Nephron progenitor cell (in vitro differentiated cells): ENCODE measurements around the gene EIF2B5.
A peak's percentile ranks its signal among the peaks of the same experiment; 100 is the strongest.

Source experiments
- DNase-seq: peaks from one replicate; pipeline ENCODE4 v3.0.0; 2021
- H3K27ac Mint-ChIP-seq: 2 replicates; pipeline ENCODE4 v1.8.0; 2021; ENCODE audit warnings: mild to moderate bottlenecking, moderate library complexity, mixed read lengths
- H3K27me3 Mint-ChIP-seq: 2 replicates; pipeline ENCODE4 v1.8.0; 2021; ENCODE audit warnings: mild to moderate bottlenecking, low read depth, mixed read lengths; ENCODE audit not compliant: poor library complexity
- H3K36me3 Mint-ChIP-seq: 2 replicates; pipeline ENCODE4 v1.8.0; 2021; ENCODE audit warnings: low read depth, mixed read lengths
- H3K4me1 Mint-ChIP-seq: 2 replicates; pipeline ENCODE4 v1.8.0; 2021; ENCODE audit warnings: mixed read lengths
- H3K4me3 Mint-ChIP-seq: 2 replicates; pipeline ENCODE4 v1.8.0; 2021; ENCODE audit warnings: mild to moderate bottlenecking, moderate library complexity, mixed read lengths
- H3K9me3 Mint-ChIP-seq: 2 replicates; pipeline ENCODE4 v1.8.0; 2021; ENCODE audit warnings: mild to moderate bottlenecking, moderate library complexity, mixed read lengths
- TF ChIP-seq, protein P1 (sequence below): fragments of 200-600 bp; sonication (generic); IDR thresholded peaks from 2 replicates; pipeline ENCODE4 v1.5.0; 2021; ENCODE audit warnings: antibody characterized with exemption

The EIF2B5 gene

DNA sequence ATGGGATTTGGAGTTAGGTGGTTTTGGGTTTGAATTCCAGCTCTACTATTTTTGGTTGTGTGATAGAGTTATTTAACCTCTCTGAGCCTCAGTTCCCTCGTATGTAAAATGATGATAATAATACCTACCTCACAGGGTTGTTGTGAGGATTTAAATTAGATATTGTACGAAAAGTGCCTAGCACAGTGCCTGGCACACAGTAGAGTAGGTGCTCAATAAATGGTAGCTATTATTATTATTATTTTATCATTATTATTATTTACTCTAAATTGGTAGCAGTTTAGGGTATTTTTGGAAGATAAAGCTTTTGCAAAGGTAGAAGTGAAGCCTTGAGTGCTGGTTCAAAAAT lies 38.2 kb downstream of the EIF2B5 start:
- TF ChIP-seq, protein P1, sequence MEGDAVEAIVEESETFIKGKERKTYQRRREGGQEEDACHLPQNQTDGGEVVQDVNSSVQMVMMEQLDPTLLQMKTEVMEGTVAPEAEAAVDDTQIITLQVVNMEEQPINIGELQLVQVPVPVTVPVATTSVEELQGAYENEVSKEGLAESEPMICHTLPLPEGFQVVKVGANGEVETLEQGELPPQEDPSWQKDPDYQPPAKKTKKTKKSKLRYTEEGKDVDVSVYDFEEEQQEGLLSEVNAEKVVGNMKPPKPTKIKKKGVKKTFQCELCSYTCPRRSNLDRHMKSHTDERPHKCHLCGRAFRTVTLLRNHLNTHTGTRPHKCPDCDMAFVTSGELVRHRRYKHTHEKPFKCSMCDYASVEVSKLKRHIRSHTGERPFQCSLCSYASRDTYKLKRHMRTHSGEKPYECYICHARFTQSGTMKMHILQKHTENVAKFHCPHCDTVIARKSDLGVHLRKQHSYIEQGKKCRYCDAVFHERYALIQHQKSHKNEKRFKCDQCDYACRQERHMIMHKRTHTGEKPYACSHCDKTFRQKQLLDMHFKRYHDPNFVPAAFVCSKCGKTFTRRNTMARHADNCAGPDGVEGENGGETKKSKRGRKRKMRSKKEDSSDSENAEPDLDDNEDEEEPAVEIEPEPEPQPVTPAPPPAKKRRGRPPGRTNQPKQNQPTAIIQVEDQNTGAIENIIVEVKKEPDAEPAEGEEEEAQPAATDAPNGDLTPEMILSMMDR, result no peak
- H3K27ac Mint-ChIP-seq, result peak overlapping the region; percentile 51
- no peaks in the 10 kb centered on the region for H3K9me3 Mint-ChIP-seq
- peaks cover 4% of the 10 kb centered on the region for H3K27me3 Mint-ChIP-seq
- H3K4me3 Mint-ChIP-seq, result no peak overlapping the region
- peaks cover 46% of the 10 kb centered on the region for H3K4me1 Mint-ChIP-seq
- DNase-seq, result no peak
- peaks cover 35% of the 10 kb centered on the region for H3K36me3 Mint-ChIP-seq

DNA sequence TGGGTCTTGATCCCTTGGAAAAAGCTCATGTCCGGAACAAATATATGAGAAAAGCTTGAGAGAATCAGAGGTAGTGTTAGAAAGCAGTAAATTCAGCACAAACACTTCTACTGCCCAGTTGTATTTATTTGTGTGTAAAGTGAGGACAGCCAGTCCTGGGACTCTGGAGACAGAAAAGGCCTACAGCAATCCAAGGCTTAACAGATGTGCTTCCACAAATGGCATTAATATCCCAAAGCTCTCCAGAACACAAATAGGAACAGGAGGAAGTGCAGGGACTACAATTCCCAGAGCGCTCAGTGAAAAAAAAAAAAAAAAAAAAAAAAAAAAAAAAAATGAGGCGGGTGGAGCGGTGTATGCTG lies 39.1 kb downstream of the EIF2B5 start:
- Mint-ChIP-seq H3K27ac (no peak overlapping the region), H3K4me3 (peak overlapping the region; percentile 99), H3K4me1 (peaks cover 47% of the 10 kb centered on the region), H3K27me3 (peaks cover 4% of the 10 kb centered on the region), H3K36me3 (peaks cover 38% of the 10 kb centered on the region), H3K9me3 (no peaks in the 10 kb centered on the region)
- no peak for DNase-seq
- TF ChIP-seq, protein P1, result no peak

DNA sequence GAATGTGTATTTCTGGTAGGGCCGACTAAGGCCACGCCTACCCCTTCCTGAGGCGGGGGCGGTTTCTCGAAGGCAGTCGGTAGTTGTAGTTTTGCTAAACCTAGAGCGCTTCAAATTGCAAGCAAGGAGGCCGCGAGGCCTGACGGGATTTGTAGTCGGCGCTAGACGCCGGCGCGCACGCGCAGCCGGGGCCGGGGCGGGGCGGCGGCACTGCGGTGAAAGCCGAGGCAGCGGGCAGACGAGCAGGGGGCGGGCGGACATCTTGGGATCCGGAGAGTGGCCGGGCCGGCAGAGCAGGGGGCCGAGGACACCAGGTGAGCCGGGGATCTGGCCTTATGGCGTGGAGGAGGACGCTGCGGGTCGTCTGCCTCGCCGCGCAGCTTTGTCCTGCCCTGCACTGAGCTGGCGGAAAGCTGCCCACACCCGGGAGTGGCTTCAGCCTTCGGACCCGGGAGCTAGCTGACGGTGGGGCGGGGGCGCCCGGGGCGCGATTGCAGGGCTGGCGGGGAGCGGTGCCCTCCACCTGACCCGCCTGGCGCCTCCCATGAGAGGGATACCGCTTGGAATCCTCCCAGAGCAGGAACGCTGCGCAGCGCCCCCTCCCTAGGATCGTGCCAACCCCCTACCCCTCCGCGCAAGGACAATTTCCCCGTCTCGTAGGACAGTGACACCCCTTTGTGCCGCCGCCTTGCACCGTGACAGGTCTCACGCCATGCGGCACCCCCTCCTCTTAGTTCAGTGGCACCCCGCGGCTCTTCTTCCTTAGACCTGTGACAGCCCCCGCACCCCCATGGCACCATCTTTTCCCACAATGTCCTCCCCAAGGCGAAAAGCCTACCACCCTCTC lies 39.7 kb downstream of the EIF2B5 start, which contains the start of gene AP2M1:
TSS of gene AP2M1 (plus strand) at position 210 of the 847 bp plus-strand sequence. CDS start 2,139 bp downstream, outside the sequence.
- H3K36me3 Mint-ChIP-seq, result peaks cover 42% of the 10 kb centered on the region
- peaks cover 47% of the 10 kb centered on the region for H3K4me1 Mint-ChIP-seq
- peaks cover 4% of the 10 kb centered on the region for H3K27me3 Mint-ChIP-seq
- DNase-seq, result peak; percentile 98
- peak within 1 kb of the TSS; percentile 98 for H3K27ac Mint-ChIP-seq
- TF ChIP-seq, protein P1, result no peak
- H3K9me3 Mint-ChIP-seq, result no peaks in the 10 kb centered on the region
- H3K4me3 Mint-ChIP-seq, result peak within 1 kb of the TSS; percentile 99

DNA sequence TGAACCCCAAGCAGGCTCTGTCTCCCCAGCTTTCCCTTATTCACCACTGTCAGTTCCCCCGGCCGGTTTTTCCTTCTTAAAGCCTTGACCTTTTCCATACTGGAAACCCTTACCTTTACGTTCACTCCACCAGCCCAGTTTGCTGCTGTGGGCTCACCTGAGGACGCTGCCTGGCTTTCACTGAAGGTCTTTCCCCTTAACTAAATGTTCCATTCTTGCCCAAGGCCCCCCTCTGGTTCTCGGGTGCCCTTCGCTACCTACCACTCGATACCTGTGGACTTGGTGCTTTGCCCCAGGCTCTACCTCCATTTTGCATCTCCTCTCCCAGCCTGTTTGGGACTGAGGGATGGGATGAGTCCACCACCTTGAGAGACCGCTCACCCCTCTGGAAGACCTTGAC lies 40.3 kb downstream of the EIF2B5 start:
- H3K9me3 Mint-ChIP-seq, result no peaks in the 10 kb centered on the region
- TF ChIP-seq, protein P1, result no peak
- no peak for DNase-seq
- peaks cover 4% of the 10 kb centered on the region for H3K27me3 Mint-ChIP-seq
- H3K4me3 Mint-ChIP-seq, result peak overlapping the region; percentile 99
- peak overlapping the region; percentile 98 for H3K27ac Mint-ChIP-seq
- H3K4me1 Mint-ChIP-seq, result peaks cover 47% of the 10 kb centered on the region
- peaks cover 48% of the 10 kb centered on the region for H3K36me3 Mint-ChIP-seq

DNA sequence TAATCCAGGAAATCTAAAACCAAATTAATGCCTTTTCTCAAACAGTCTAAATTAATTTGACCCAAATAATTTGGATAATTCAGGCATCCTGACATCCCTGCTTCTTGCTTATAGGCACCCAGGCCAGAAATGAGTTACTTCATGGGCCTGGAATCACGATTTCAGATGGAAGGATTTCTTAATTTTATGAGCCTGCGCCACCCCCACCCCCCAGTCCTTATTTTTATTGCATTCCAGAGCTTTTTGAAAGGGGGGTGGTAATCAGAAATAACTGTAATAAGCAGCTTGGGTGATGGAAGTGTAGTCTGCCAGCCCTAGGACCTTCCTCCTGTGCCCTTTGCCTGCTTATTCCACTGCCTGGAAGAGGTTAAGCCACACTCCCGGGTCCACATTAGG lies 40.8 kb downstream of the EIF2B5 start:
- TF ChIP-seq, protein P1, result no peak
- Mint-ChIP-seq H3K36me3 (peaks cover 49% of the 10 kb centered on the region), H3K27me3 (peaks cover 4% of the 10 kb centered on the region), H3K4me3 (peak overlapping the region; percentile 99), H3K4me1 (peaks cover 47% of the 10 kb centered on the region), H3K27ac (peak overlapping the region; percentile 98), H3K9me3 (no peaks in the 10 kb centered on the region)
- DNase-seq, result no peak
